ENCODE measurements around the gene ZNRF3.

GRCh38 chr22:28910569-28911303, 27.4 kb downstream of the ZNRF3 start:
- TF ChIP-seq, protein P1, sequence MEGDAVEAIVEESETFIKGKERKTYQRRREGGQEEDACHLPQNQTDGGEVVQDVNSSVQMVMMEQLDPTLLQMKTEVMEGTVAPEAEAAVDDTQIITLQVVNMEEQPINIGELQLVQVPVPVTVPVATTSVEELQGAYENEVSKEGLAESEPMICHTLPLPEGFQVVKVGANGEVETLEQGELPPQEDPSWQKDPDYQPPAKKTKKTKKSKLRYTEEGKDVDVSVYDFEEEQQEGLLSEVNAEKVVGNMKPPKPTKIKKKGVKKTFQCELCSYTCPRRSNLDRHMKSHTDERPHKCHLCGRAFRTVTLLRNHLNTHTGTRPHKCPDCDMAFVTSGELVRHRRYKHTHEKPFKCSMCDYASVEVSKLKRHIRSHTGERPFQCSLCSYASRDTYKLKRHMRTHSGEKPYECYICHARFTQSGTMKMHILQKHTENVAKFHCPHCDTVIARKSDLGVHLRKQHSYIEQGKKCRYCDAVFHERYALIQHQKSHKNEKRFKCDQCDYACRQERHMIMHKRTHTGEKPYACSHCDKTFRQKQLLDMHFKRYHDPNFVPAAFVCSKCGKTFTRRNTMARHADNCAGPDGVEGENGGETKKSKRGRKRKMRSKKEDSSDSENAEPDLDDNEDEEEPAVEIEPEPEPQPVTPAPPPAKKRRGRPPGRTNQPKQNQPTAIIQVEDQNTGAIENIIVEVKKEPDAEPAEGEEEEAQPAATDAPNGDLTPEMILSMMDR (IDR thresholded peaks at IDR 0.05), result no peak
- TF ChIP-seq EP300 (IDR thresholded peaks at IDR 0.05) (no peak), POLR2A (IDR thresholded peaks at IDR 0.05; ENCODE audit: low read depth) (no peak), POLR2AphosphoS5 (IDR thresholded peaks at IDR 0.05) (no peak)
